HG03457 (cell line): ENCODE results near the gene ADORA1.

Source experiments
- ATAC-seq: cut with Tn5 transposase; IDR thresholded peaks from one replicate; pipeline ENCODE4 v1.9.1; 2021; ENCODE audit warnings: moderate number of reproducible peaks; ENCODE audit not compliant: unreplicated experiment

ADORA1 gene

DNA sequence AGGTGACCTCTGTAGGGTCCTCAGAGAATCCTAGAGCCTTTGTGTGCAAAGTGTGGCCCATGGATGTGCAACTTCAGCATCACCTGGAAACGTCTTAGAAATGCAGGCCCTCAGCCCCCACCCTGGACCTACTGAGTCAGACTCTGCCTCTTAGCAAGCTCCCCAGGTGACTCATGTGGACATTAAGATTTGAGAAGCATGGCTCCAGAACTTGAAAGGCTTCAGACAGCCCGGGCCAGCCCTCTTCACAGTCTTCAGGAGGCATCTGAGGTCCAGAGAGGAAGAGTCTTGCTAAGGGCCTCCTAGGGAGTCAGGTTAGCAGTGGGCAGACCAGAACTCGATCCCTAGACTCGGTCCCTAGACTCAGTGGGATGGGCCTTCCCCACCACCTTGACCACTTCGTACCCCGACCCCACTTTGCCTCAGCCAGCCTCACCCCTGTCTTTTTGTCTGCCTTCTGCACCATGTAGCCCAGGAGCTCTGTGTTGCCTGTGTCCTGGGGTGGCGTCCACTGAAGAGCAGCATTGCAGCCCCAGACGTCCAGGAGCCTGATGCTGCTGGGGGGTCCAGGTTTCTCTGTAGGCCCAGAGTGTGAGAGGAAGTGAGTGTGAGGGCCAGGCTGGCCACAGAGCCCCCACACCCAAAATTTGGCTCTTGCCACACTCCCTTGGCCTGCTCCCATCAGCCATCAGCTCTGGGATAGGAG is 43.3 kb downstream of the ADORA1 start:
- no peak for ATAC-seq

GRCh38 chr1:203171341-203172183 is 44.0 kb downstream of the ADORA1 start:
- no peak for ATAC-seq

- ATAC-seq, result no peak
Observed at GRCh38 chr1:203172184-203173010, 44.9 kb downstream of the ADORA1 start.

DNA sequence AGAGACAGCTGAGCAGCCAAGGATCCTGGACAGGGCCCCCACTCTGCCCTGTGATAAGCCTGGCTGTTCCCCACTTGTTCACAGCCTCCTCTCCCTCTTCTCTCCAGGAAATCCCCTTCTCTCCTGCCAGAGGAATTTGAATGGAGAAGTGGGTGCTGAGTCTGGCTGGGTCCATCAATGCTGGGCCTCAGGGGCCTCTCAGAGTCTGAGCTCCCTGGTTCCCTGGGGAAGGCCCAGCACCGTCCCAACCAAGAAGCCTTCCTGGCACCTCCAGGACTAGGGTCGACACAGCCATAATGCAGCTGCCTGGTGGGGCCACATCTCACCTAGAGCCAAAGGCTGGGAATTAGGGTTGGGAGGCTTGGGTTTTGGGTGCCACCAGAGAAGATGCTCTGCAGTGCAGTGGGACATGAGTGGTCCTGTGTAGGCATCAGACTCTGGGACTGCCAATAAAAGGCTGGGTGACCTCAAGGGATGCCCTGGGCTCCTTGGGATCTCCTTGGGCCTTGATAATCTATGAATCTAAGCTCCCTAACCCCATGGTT is 45.6 kb downstream of the ADORA1 start:
- no peak for ATAC-seq

DNA sequence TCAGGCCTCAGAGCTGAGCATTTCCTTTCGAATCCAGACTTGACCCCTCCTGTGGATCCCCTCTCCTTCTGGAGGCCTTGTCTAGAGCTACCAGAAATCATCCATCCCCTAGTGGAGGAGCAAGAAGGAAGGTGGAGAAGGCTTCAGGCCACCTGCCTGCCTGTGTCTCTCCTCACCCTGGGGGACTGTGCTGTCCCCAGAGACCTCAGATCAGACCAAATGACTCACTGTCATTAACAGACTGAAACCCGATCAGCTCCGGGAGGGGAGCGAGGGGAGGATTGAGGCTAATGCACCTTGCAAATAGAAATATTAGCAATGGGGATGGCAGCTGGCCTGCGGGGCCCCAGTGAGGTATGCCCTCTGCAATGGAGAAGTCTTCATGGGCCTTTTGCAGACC is 46.0 kb downstream of the ADORA1 start:
- ATAC-seq, result peak; percentile 77

DNA sequence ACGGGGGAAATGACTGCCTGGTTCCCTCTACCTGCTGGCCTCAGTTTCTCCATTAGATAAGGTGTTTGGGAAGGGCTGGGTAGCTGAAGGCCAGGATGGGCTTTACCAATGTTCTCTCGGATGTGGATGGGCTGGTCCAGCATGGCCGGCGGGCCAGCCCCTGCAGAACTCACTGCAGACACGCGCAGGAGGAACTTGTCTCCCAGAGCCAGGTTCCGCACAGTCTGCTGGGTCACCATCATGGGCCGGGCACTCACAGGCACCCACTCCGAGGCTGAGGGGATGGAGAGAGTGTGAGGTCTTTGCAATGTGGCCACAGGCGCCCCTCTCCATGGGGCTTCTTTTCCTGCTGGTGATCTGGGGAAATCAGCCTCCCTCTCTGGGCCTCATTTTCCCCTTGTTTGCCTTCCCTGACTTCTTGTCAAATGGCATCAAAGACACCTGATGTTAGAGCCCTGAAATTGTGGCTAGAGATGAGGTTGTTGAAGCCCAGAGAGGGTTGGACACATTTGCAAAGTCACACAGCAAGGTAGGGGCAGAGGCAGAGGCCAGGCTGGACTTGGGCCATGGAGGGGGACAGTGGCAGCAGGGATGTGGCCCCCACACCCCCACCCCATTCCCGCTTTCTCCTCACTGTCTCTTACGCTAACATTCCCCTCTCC is 46.9 kb downstream of the ADORA1 start:
- no peak for ATAC-seq

- ATAC-seq, result no peak
Observed at GRCh38 chr1:203175237-203175826, 47.8 kb downstream of the ADORA1 start, which contains the start of gene MYBPH. Gene MYBPH, minus strand, starts transcription at chr1:203175826. Its CDS starts 71 bp downstream, at chr1:203175755.

DNA sequence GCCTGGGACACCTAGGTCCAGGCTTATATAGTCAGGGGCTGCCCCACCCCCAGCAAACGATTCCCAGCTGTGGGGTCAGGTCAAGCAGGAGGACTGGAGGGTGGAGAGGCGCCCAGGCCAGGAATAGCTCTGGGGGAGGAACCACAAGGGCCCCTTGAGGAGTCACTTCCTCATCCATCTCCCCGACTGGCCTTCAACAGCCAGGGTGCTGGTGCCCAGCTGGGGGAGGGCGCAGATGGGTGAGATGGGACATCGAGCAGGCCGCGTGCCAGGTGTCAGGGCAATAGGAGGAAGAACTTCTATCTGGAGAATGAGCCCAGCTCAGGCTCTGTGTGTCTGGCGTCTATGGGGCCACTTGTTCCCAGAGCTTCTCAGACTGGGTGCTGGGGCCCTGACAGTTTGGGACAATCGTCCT is 48.3 kb downstream of the ADORA1 start:
- ATAC-seq, result no peak

GRCh38 chr1:203176273-203177035 is 48.9 kb downstream of the ADORA1 start:
- ATAC-seq, result no peak

DNA sequence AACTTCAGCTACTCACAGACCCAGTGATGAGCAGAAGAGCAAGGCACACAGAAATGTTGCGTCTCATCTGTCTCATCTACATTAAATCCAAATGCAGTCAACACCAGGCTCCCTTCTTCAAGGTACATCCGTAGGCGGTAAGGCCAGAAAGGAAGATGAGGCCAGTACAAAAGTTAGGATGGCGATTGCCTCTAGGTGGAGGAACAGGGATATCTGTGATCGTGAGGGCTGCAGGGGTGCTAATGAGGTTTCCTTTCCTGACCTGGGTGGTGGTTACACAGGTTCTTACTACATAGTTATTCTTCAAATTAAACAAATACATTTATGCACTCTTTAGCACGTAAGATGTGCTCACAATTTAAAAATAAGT is 49.5 kb downstream of the ADORA1 start:
- ATAC-seq, result no peak

- ATAC-seq, result no peak
Observed at GRCh38 chr1:203177470-203178039, 50.0 kb downstream of the ADORA1 start.

- no peak for ATAC-seq
Observed at GRCh38 chr1:203178083-203178482, 50.6 kb downstream of the ADORA1 start.

GRCh38 chr1:203178821-203179666 is 51.5 kb downstream of the ADORA1 start:
- no peak for ATAC-seq

DNA sequence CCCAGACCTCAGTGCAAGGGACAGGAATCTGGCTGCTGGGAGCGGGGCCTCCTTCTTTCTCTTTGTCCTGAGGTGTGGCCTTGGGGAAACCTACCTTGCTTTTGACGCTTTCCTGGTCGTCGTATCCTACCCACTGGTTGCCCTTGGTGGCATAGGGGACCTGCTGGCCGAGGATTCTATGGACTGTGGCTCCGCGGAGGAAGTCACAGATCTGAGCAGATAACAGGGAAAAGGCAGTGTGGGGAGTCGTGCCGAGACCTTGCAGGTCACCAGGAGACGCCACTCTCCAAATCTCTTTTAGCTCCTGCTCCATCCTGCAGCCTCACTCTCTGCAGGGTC is 52.1 kb downstream of the ADORA1 start:
- no peak for ATAC-seq

- ATAC-seq, result no peak
Observed at GRCh38 chr1:203180611-203181330, 53.2 kb downstream of the ADORA1 start.

DNA sequence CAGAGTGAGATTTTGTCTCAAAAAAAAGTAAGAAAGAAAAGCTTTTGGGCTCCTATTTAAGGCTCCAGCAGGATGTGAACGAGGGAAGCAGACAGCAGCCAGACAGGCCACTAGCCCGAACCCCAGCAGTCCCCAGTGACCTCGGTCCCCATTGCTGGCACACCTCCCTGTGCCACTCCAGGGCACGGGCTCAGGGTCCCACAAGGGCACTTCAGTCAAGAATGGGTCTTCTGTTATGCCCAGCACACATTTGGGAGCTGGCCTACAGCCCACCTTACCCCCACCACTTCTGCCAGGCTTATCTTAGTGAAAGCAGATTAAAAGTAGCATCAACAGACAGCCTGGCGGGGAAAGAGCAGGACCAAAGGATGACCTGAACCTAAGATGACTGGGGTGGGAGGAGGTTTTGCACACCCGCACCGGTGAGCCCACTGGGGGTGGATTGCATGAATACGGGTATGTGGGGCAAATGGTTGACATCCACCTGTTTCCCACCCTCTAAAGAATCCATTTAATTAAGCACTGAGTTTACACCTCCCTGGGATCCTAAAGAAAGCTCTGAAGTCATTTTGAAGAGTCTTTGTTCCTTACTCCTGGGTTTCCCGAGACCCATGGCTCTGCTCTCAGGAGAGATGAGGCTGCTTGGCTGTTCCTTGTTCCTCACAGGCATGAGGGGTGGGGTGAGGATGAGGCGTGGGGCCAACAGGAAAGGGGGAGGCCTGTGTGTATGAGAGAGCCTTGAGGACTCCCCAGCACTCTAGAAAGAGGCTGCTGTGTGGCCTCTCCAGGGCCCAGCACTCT is 54.3 kb downstream of the ADORA1 start:
- ATAC-seq, result no peak
